GM18511 (cell line): ENCODE results near the gene TSPAN4.

Experiments
- ATAC-seq: cut with Tn5 transposase; IDR thresholded peaks from one replicate; pipeline ENCODE4 v1.9.1; 2021; ENCODE audit warnings: mild to moderate bottlenecking, moderate library complexity; ENCODE audit not compliant: unreplicated experiment

TSPAN4 gene

GRCh38 chr11:862696-863022 is 20.0 kb downstream of the TSPAN4 start:
- ATAC-seq: no peak

GRCh38 chr11:863023-863909 is 20.6 kb downstream of the TSPAN4 start:
- ATAC-seq: no peak

- ATAC-seq: no peak
These were observed 21.5 kb downstream of the TSPAN4 start for GRCh38 chr11:863910-864827.

- ATAC-seq: no peak
These were observed 22.2 kb downstream of the TSPAN4 start for GRCh38 chr11:864898-865297.

- no peak for ATAC-seq
These were observed 23.1 kb downstream of the TSPAN4 start for GRCh38 chr11:865462-866430.

- no peak for ATAC-seq
These were observed 23.8 kb downstream of the TSPAN4 start for GRCh38 chr11:866481-866880.

GRCh38 chr11:867856-868358 is 25.3 kb downstream of the TSPAN4 start:
- ATAC-seq: no peak

- ATAC-seq: no peak
These were observed 25.7 kb downstream of the TSPAN4 start for GRCh38 chr11:868394-868793.

- ATAC-seq: no peak
These were observed 26.1 kb downstream of the TSPAN4 start for GRCh38 chr11:868802-869201.

- no peak for ATAC-seq
These were observed 26.9 kb downstream of the TSPAN4 start for GRCh38 chr11:869399-870126.

GRCh38 chr11:870127-870413 is 27.4 kb downstream of the TSPAN4 start:
- ATAC-seq: no peak

- no peak for ATAC-seq
These were observed 27.8 kb downstream of the TSPAN4 start for GRCh38 chr11:870418-870817.

GRCh38 chr11:871472-871871 is 28.8 kb downstream of the TSPAN4 start:
- no peak for ATAC-seq

- no peak for ATAC-seq
These were observed 30.1 kb downstream of the TSPAN4 start for GRCh38 chr11:872799-873198.

GRCh38 chr11:873706-874105 is 31.1 kb downstream of the TSPAN4 start:
- no peak for ATAC-seq

GRCh38 chr11:875203-875602 is 32.6 kb downstream of the TSPAN4 start:
- no peak for ATAC-seq

GRCh38 chr11:875769-876301 is 33.2 kb downstream of the TSPAN4 start:
- ATAC-seq: no peak

GRCh38 chr11:876545-876944 is 33.9 kb downstream of the TSPAN4 start:
- no peak for ATAC-seq

- no peak for ATAC-seq
These were observed 34.9 kb downstream of the TSPAN4 start for GRCh38 chr11:877565-877964.

GRCh38 chr11:880447-880846 is 37.8 kb downstream of the TSPAN4 start:
- ATAC-seq: no peak
